ENCODE results near the gene CD300E. TPM values are rescaled to one million over a fixed set of nuclear protein-coding genes. Genes with fewer than 3 reads are reported as not detected.

Gene CD300E
- total and polyA plus RNA-seq, 2 of the 13 experiments (the other 11 are each of a cell fraction or from before 2014, with no cell fraction given), result not detected

GRCh38 chr17:74563358-74563757, 60.2 kb downstream of the CD300E start (continued):
- no peak for TF ChIP-seq ZNF512B (CRISPR knock-in tag; IDR thresholded peaks at IDR 0.05; ENCODE audit: borderline replicate concordance)
- no peak for TF ChIP-seq JUND (CRISPR knock-in tag; IDR thresholded peaks at IDR 0.05)

DNA sequence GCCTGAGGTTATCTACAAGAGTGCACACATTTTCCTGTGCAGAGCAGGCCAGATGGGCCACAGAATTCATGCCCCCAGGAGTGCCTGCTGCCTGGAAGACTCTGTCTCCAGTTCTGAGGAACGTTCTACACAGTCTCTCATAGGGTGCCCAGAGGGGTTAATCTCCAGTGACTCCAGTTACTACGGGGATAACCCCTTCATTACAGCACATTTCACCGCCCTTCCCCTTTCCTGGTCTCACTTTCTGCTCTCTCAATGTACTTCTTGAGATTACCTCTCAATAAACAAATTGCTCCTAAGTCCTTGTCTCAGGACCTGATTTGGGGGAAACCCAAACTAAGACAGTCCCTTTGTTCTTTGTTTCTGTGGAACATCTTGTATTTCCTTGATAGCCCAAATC, 62.0 kb downstream of the CD300E start:
- ChIA-PET CTCF (ENCODE audit: low intra/inter-chr PET ratio, low total read pairs) (no interaction called here), POLR2A (no interaction called here)
- Histone ChIP-seq H4K20me1 (ENCODE audit: insufficient read depth, low read length) (no peaks in the 10 kb centered on the region), H3K27me3 (ENCODE audit: control insufficient read depth in 1 of 2, insufficient read depth in 2 of 2, low read length in 2 of 2) (peaks cover 7 to 65% of the 10 kb centered on the region in 2 experiments), H3K4me1 (ENCODE audit: insufficient read depth, low read length) (no peaks in the 10 kb centered on the region), H3K79me2 (ENCODE audit: insufficient read depth, low read length) (no peaks in the 10 kb centered on the region), H3K9me3 (ENCODE audit: low read length) (no peaks in the 10 kb centered on the region), H3K36me3 (replicated peaks in 1 of 2; ENCODE audit: control insufficient read depth in 1 of 2, insufficient read depth in 2 of 2, low read length in 2 of 2) (no peaks in the 10 kb centered on the region), H3K9ac (ENCODE audit: insufficient read depth, low read depth, low read length) (no peak overlapping the region), H3K4me2 (ENCODE audit: low read depth, low read length) (no peak overlapping the region), H3K27ac (ENCODE audit: extremely low read length, insufficient read depth, low read length) (no peak overlapping the region), H2AFZ (ENCODE audit: low read length) (no peak overlapping the region), H3K4me3 (replicated peaks in 1 of 3; ENCODE audit: insufficient read depth in 1 of 3, low read depth in 2 of 3, low read length in 3 of 3) (no peak overlapping the region)
- DNase-seq (ENCODE audit: low spot score), result no peak
- FAIRE-seq, result no peak
- intact Hi-C loops (cut with micrococcal nuclease; ENCODE audit: unreplicated experiment), result no loop called here
- no peak for ATAC-seq
- in situ Hi-C loops (cut with HindIII; ENCODE audit: extremely low pct_ligation_motif_present, low pct_unique_long_range_greater_than_20kb), result no loop called here
- WGBS (ENCODE audit: low lambda C conversion rate), result 2% methylated on average over 3 of the region's 3 CpGs
- BruUV-seq (replicated peaks), result no TSS peak
- no peak for TF ChIP-seq FOXJ3 (CRISPR knock-in tag; IDR thresholded peaks at IDR 0.05; ENCODE audit: borderline replicate concordance)
- TF ChIP-seq KDM3A (CRISPR knock-in tag; IDR thresholded peaks at IDR 0.05; ENCODE audit: low read depth), result no peak
- no peak for TF ChIP-seq ZNF446 (CRISPR knock-in tag; IDR thresholded peaks at IDR 0.05)
- no peak for TF ChIP-seq USF2 (IDR thresholded peaks at IDR 0.05; ENCODE audit: low read depth, low read length)
- no peak for TF ChIP-seq USF2 (CRISPR knock-in tag; IDR thresholded peaks at IDR 0.05; ENCODE audit: borderline replicate concordance)
- TF ChIP-seq ZFP82 (CRISPR knock-in tag; IDR thresholded peaks at IDR 0.05; ENCODE audit: borderline replicate concordance), result no peak
- no peak for TF ChIP-seq FOXK2 (IDR thresholded peaks at IDR 0.05)
- no peak for TF ChIP-seq HMGXB3 (CRISPR knock-in tag; IDR thresholded peaks at IDR 0.05; ENCODE audit: borderline replicate concordance)
- TF ChIP-seq, protein P1, sequence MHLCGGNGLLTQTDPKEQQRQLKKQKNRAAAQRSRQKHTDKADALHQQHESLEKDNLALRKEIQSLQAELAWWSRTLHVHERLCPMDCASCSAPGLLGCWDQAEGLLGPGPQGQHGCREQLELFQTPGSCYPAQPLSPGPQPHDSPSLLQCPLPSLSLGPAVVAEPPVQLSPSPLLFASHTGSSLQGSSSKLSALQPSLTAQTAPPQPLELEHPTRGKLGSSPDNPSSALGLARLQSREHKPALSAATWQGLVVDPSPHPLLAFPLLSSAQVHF (CRISPR knock-in tag; IDR thresholded peaks at IDR 0.05), result no peak

Measured in HepG2 (cell line).